Activated T-helper 1 cell treated with anti-CD3 and anti-CD28 coated beads, Interleukin-12 subunit alpha, Interleukin-12 subunit beta, Interleukin-2, Interleukin-4 antibody, amounts not matched to agents 30 ng/mL and 10 ng/mL and 1 ng/mL, durations not matched to agents 14 hours and 24 hours and 36 hours (primary cell): ENCODE results near the gene SORBS1. TPM values are rescaled to one million over a fixed set of nuclear protein-coding genes. Genes with fewer than 3 reads are reported as not detected.

Experiments
- DNase-seq: peaks from one replicate; pipeline ENCODE4 v3.0.0; 2021; ENCODE audit warnings: low spot score
- H3K27ac Mint-ChIP-seq: one replicate; pipeline ENCODE4 v1.8.0; 2021; ENCODE audit warnings: mild to moderate bottlenecking, mixed read lengths
- H3K27me3 Mint-ChIP-seq: one replicate; pipeline ENCODE4 v1.8.0; 2022; ENCODE audit warnings: mild to moderate bottlenecking, moderate library complexity, mixed read lengths; ENCODE audit not compliant: insufficient read depth
- H3K36me3 Mint-ChIP-seq: one replicate; pipeline ENCODE4 v1.8.0; 2021; ENCODE audit warnings: low read depth, mixed read lengths
- H3K4me1 Mint-ChIP-seq: one replicate; pipeline ENCODE4 v1.8.0; 2021; ENCODE audit warnings: low read depth, mixed read lengths
- H3K4me3 Mint-ChIP-seq: one replicate; pipeline ENCODE4 v1.8.0; 2021; ENCODE audit warnings: mild to moderate bottlenecking, moderate library complexity, mixed read lengths
- H3K9me3 Mint-ChIP-seq: one replicate; pipeline ENCODE4 v1.8.0; 2021; ENCODE audit warnings: mixed read lengths
- intact Hi-C: fragments of 100-400 bp; cut with micrococcal nuclease; formaldehyde crosslinking; loops from one replicate; pipeline ENCODE4 v1.15.1; 2024
- total RNA-seq: library from RNA; stranded (reverse); gene quantifications from 2 replicates; pipeline ENCODE4 v1.2.3, GENCODE V29; 2022

SORBS1 gene
- total RNA-seq, 1 donor from 2014 or later: 0.73 TPM

GRCh38 chr10:95501203-95502094 is 59.7 kb downstream of the SORBS1 start:
- DNase-seq: no peak
- peaks cover 20% of the 10 kb centered on the region for H3K27me3 Mint-ChIP-seq
- intact Hi-C loops: no loop called here
- H3K9me3 Mint-ChIP-seq: no peaks in the 10 kb centered on the region
- peaks cover 4% of the 10 kb centered on the region for H3K4me1 Mint-ChIP-seq
- H3K36me3 Mint-ChIP-seq: no peaks in the 10 kb centered on the region
- no peak overlapping the region for H3K4me3 Mint-ChIP-seq
- no peak overlapping the region for H3K27ac Mint-ChIP-seq

GRCh38 chr10:95500649-95501048 is 60.5 kb downstream of the SORBS1 start:
- intact Hi-C loops: no loop called here
- peaks cover 20% of the 10 kb centered on the region for H3K27me3 Mint-ChIP-seq
- no peak overlapping the region for H3K4me3 Mint-ChIP-seq
- no peak for DNase-seq
- H3K36me3 Mint-ChIP-seq: no peaks in the 10 kb centered on the region
- H3K27ac Mint-ChIP-seq: no peak overlapping the region
- no peaks in the 10 kb centered on the region for H3K9me3 Mint-ChIP-seq
- peaks cover 4% of the 10 kb centered on the region for H3K4me1 Mint-ChIP-seq

DNA sequence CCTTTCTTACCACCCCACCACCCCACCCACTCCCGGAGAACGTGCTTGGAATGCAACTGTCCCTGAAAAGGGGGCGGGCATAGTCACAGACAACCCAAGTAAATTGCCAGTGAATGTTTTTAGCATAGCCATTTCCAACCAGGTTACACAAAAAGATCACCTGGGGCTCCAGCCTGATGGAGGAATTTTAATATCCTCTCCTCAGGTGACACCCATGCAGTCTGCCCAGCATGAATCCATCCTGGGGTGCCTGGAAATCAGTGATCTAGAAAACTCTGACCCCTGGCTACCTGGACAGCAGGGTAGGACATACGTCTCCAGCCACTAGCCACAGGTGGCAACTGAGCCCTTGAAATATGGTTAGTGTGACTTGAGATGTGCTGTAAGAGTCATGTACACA is 61.1 kb downstream of the SORBS1 start:
- H3K27ac Mint-ChIP-seq: no peak overlapping the region
- intact Hi-C loops: no loop called here
- no peak for DNase-seq
- H3K36me3 Mint-ChIP-seq: no peaks in the 10 kb centered on the region
- H3K4me3 Mint-ChIP-seq: no peak overlapping the region
- no peaks in the 10 kb centered on the region for H3K9me3 Mint-ChIP-seq
- H3K27me3 Mint-ChIP-seq: peaks cover 18% of the 10 kb centered on the region
- H3K4me1 Mint-ChIP-seq: peaks cover 4% of the 10 kb centered on the region

DNA sequence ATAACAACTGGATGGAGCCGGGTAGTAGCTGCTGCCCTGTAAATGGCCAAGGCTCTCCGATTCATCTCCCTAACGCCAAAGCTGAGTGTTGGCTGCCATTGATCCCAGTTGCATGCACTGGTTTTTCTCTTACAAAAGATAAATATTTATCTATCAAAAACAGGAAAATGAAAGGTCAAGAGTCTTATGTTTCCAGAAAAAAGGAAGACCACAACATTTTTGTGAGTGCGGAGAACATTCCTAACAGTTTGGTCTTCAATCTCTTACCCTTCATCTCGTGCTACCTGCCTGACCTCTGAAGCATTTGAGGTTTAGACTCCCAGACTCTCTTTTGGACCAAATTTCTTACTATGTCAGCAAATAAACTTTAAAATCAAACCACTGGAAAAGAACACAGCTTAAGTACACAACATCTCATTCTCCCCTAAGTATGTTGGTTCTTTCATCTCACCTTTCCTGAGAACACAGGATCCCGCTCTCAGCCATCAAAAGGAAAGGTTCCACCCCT is 61.6 kb downstream of the SORBS1 start:
- H3K36me3 Mint-ChIP-seq: no peaks in the 10 kb centered on the region
- H3K27me3 Mint-ChIP-seq: peaks cover 18% of the 10 kb centered on the region
- peaks cover 4% of the 10 kb centered on the region for H3K4me1 Mint-ChIP-seq
- no peak overlapping the region for H3K27ac Mint-ChIP-seq
- no peaks in the 10 kb centered on the region for H3K9me3 Mint-ChIP-seq
- intact Hi-C loops: no loop called here
- DNase-seq: no peak
- no peak overlapping the region for H3K4me3 Mint-ChIP-seq

DNA sequence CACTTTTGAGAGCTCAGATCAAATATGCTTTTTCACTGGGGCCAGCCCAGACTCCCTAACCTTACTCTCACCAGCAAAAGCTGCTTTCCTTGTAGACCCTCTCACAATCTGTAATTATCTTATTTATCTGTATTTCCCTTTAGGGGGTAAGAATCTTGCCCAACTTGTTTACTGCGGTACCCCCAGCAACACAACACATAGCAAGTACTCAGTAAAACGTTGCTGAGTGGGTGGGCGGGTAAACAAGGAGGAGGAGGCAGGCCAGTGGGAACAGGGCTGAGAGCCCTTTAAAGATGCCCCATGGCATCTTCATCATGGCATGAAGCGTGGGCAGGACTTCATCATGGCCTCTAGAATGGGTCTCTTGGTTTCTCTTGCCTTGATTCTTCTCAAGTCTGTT is 64.2 kb downstream of the SORBS1 start:
- Mint-ChIP-seq H3K27me3 (peaks cover 14% of the 10 kb centered on the region), H3K4me1 (peaks cover 4% of the 10 kb centered on the region), H3K9me3 (no peaks in the 10 kb centered on the region), H3K27ac (no peak overlapping the region), H3K4me3 (no peak overlapping the region), H3K36me3 (no peaks in the 10 kb centered on the region)
- intact Hi-C loops: no loop called here
- DNase-seq: no peak

DNA sequence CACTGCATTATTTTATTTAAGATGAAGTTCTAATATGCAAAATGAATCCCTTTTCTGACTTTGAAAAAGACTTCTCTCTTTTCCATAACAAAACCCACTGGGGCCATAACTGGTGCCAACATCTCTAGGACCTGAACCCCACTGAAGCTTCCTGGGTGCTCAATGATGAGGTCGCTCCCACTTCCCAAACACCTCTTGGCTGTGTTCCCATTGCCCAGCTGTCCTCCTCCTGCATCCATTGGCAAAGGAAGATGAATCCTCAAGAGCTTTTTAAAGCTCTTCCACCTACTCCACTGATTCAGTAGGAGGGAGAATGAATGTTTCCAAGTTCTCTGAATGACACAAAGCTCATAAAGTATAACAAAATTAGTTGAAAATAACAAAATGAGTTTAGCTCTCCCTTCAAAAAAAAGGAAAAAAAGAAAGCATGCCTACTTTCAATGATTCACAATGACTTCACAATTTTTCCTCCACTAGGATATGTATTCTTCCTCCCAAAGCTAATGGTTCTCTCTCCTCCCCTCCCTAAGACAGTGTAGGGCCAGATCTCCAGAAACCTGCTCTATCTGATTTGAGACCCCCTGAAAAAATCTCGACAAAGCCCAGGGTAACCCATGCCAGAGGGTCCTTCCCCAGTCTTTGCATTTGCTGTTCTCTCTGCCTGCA is 64.8 kb downstream of the SORBS1 start:
- peaks cover 4% of the 10 kb centered on the region for H3K4me1 Mint-ChIP-seq
- no peak overlapping the region for H3K4me3 Mint-ChIP-seq
- DNase-seq: no peak
- no peak overlapping the region for H3K27ac Mint-ChIP-seq
- intact Hi-C loops: no loop called here
- H3K27me3 Mint-ChIP-seq: peaks cover 14% of the 10 kb centered on the region
- no peaks in the 10 kb centered on the region for H3K9me3 Mint-ChIP-seq
- H3K36me3 Mint-ChIP-seq: no peaks in the 10 kb centered on the region

- H3K27me3 Mint-ChIP-seq: peaks cover 5% of the 10 kb centered on the region
- H3K27ac Mint-ChIP-seq: no peak overlapping the region
- intact Hi-C loops: no loop called here
- H3K4me1 Mint-ChIP-seq: no peaks in the 10 kb centered on the region
- no peak for DNase-seq
- no peaks in the 10 kb centered on the region for H3K9me3 Mint-ChIP-seq
- no peak overlapping the region for H3K4me3 Mint-ChIP-seq
- H3K36me3 Mint-ChIP-seq: no peaks in the 10 kb centered on the region
Measured at GRCh38 chr10:95493862-95494261, 67.3 kb downstream of the SORBS1 start.

DNA sequence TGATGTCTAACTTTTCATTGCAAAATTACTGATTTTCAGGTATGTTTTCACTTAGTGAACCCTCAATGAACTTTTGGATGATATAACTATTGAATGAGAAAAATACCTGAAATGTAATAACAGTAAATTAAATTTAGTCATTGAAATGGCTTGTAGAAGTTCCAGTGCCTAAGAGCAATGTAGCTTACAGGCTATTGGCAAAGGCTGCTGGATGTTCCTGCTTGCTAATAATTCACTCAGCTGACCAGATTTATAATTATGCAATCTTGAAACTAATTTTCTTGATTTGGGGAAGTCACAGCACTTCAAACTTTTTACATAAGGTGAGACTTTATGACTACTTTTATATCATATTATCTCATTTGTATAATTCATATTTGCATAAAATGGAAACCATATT is 73.2 kb downstream of the SORBS1 start:
- intact Hi-C loops: no loop called here
- H3K4me1 Mint-ChIP-seq: no peaks in the 10 kb centered on the region
- H3K9me3 Mint-ChIP-seq: no peaks in the 10 kb centered on the region
- H3K27me3 Mint-ChIP-seq: no peaks in the 10 kb centered on the region
- H3K27ac Mint-ChIP-seq: no peak overlapping the region
- no peaks in the 10 kb centered on the region for H3K36me3 Mint-ChIP-seq
- DNase-seq: no peak
- no peak overlapping the region for H3K4me3 Mint-ChIP-seq

GRCh38 chr10:95485056-95485844 is 75.9 kb downstream of the SORBS1 start:
- DNase-seq: no peak
- Mint-ChIP-seq H3K9me3 (no peaks in the 10 kb centered on the region), H3K36me3 (no peaks in the 10 kb centered on the region), H3K4me3 (no peak overlapping the region), H3K27ac (peak overlapping the region; percentile 64), H3K4me1 (no peaks in the 10 kb centered on the region), H3K27me3 (no peaks in the 10 kb centered on the region)
- intact Hi-C loops: no loop called here

- no peak for DNase-seq
- H3K9me3 Mint-ChIP-seq: no peaks in the 10 kb centered on the region
- no peaks in the 10 kb centered on the region for H3K36me3 Mint-ChIP-seq
- no peaks in the 10 kb centered on the region for H3K4me1 Mint-ChIP-seq
- no peaks in the 10 kb centered on the region for H3K27me3 Mint-ChIP-seq
- H3K4me3 Mint-ChIP-seq: no peak overlapping the region
- no peak overlapping the region for H3K27ac Mint-ChIP-seq
- intact Hi-C loops: no loop called here
Measured at GRCh38 chr10:95482501-95483233, 78.5 kb downstream of the SORBS1 start.

DNA sequence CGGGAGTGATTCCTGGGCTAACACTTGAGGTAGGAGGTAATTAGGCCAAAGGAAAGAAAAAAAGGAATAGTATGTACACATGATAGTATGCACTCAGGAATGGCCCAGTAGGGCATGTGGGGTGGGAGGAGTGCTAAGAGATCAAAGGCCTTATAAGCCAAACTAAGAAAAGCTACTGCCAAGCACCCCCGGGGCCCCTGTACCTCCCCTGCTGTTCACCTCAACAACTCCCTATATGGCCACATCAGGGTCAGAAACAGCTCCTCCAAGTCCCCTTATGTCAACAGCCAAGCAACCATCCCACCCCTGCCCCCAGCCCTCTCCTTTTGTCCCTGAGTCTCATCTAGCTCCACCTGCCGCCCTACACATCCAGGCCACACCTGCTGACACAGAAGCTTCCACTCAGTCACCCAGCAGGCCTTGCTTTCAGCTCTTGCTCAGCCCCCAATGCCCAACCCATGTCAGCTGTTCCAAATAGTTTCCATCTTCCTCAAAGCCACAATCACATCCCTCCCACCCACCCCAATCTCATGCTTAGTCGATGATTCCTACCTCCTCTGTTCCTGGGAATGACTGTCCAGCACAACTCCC is 80.2 kb downstream of the SORBS1 start:
- H3K9me3 Mint-ChIP-seq: no peaks in the 10 kb centered on the region
- no peak overlapping the region for H3K4me3 Mint-ChIP-seq
- intact Hi-C loops: no loop called here
- no peaks in the 10 kb centered on the region for H3K36me3 Mint-ChIP-seq
- no peak for DNase-seq
- H3K27ac Mint-ChIP-seq: no peak overlapping the region
- no peaks in the 10 kb centered on the region for H3K4me1 Mint-ChIP-seq
- H3K27me3 Mint-ChIP-seq: no peaks in the 10 kb centered on the region
